ENCODE measurements around the gene STPG2. TPM values are rescaled to one million over a fixed set of nuclear protein-coding genes. Genes with fewer than 3 reads are reported as not detected.

Gene STPG2
- total RNA-seq, 2 donors from 2014 or later, result 0.66 to 1.6 TPM

GRCh38 chr4:97627750-97628149 lies 515.5 kb downstream of the STPG2 start:
- DNase-seq, result no peak
- Histone ChIP-seq H3K9me3 (no peaks in the 10 kb centered on the region), H3K36me3 (replicated peaks in 1 of 2; ENCODE audit: insufficient read depth in 1 of 2, low read depth in 2 of 2) (no peaks in the 10 kb centered on the region), H3K27ac (no peak overlapping the region), H3K4me3 (no peak overlapping the region), H3K27me3 (no peaks in the 10 kb centered on the region), H3K4me1 (no peaks in the 10 kb centered on the region)
- intact Hi-C loops (cut with DNase I), result no loop called here
- TF ChIP-seq, protein P1, sequence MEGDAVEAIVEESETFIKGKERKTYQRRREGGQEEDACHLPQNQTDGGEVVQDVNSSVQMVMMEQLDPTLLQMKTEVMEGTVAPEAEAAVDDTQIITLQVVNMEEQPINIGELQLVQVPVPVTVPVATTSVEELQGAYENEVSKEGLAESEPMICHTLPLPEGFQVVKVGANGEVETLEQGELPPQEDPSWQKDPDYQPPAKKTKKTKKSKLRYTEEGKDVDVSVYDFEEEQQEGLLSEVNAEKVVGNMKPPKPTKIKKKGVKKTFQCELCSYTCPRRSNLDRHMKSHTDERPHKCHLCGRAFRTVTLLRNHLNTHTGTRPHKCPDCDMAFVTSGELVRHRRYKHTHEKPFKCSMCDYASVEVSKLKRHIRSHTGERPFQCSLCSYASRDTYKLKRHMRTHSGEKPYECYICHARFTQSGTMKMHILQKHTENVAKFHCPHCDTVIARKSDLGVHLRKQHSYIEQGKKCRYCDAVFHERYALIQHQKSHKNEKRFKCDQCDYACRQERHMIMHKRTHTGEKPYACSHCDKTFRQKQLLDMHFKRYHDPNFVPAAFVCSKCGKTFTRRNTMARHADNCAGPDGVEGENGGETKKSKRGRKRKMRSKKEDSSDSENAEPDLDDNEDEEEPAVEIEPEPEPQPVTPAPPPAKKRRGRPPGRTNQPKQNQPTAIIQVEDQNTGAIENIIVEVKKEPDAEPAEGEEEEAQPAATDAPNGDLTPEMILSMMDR (IDR thresholded peaks at IDR 0.05), result no peak
- no peak for TF ChIP-seq POLR2A (IDR thresholded peaks at IDR 0.05)
- ATAC-seq, result no peak
- 54 to 72% methylated on average over 4 of the region's 4 CpGs for WGBS, 2 donors

DNA sequence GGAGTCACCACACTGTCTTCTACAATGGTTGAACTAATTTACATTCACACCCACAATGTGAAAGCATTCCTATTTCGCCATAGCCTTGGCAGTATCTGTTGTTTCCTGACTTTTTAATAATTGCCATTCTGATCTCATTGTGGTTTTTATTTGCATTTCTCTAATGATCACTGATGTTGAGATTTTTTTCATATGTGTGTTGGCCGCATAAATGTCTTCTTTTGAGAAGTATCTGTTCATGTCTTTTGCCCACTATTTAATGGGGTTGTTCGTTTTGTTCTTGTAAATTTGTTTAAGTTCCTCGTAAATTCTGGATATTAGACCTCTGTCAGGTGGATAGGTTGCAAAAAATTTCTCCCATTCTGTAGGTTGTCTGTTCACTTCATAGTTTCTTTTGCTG lies 519.1 kb downstream of the STPG2 start:
- no peak for ATAC-seq
- no peaks in the 10 kb centered on the region for H3K4me1 ChIP-seq
- no peaks in the 10 kb centered on the region for H3K9me3 ChIP-seq
- H3K27me3 ChIP-seq, result no peaks in the 10 kb centered on the region
- H3K4me3 ChIP-seq, result no peak overlapping the region
- intact Hi-C loops (cut with DNase I), result no loop called here
- no peak overlapping the region for H3K27ac ChIP-seq
- WGBS, 2 donors, result 80 to 86% methylated on average over 4 of the region's 4 CpGs
- H3K36me3 ChIP-seq (replicated peaks in 1 of 2; ENCODE audit: insufficient read depth in 1 of 2, low read depth in 2 of 2), result no peaks in the 10 kb centered on the region
- no peak for DNase-seq
- TF ChIP-seq, protein P1 (IDR thresholded peaks at IDR 0.05), result no peak
- no peak for TF ChIP-seq POLR2A (IDR thresholded peaks at IDR 0.05)

DNA sequence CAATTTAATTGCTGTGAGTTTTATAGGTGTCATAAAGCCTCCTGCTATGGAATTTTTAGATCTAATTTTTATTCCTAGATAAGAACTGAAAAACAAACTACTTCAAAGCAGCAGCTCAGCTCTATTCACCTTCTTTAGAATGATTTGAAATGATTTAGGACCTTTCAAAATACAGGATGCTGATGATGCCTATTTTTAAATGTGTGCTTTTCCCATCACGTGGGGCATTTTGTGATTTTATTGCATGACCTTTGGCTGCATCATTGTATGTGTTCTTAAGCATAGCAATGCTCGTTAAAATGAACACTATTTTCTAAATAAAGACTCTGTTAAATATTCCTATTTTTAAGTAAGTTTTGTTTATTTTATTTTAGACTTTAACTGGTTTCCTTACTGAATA lies 537.3 kb downstream of the STPG2 start:
- no peaks in the 10 kb centered on the region for H3K9me3 ChIP-seq
- H3K27me3 ChIP-seq, result no peaks in the 10 kb centered on the region
- no peak overlapping the region for H3K27ac ChIP-seq
- H3K4me3 ChIP-seq, result no peak overlapping the region
- TF ChIP-seq POLR2A (IDR thresholded peaks at IDR 0.05), result no peak
- intact Hi-C loops (cut with DNase I), result no loop called here
- ATAC-seq (no peak), DNase-seq (no peak)
- 26 to 30% methylated on average over 2 of the region's 2 CpGs for WGBS, 2 donors
- no peaks in the 10 kb centered on the region for H3K4me1 ChIP-seq
- H3K36me3 ChIP-seq (replicated peaks in 1 of 2; ENCODE audit: insufficient read depth in 1 of 2, low read depth in 2 of 2), result no peaks in the 10 kb centered on the region

- TF ChIP-seq POLR2A (IDR thresholded peaks at IDR 0.05), result no peak
- TF ChIP-seq, protein P1 (IDR thresholded peaks at IDR 0.05), result no peak
- 91 to 92% methylated on average over 9 of the region's 9 CpGs for WGBS, 2 donors
- intact Hi-C loops (cut with DNase I), result no loop called here
- Histone ChIP-seq H3K9me3 (no peaks in the 10 kb centered on the region), H3K4me1 (no peaks in the 10 kb centered on the region), H3K27ac (no peak overlapping the region), H3K4me3 (no peak overlapping the region), H3K27me3 (no peaks in the 10 kb centered on the region), H3K36me3 (replicated peaks in 1 of 2; ENCODE audit: insufficient read depth in 1 of 2, low read depth in 2 of 2) (no peaks in the 10 kb centered on the region)
- ATAC-seq, result no peak
- DNase-seq, result no peak
Measured at GRCh38 chr4:97593248-97593647, 550.0 kb downstream of the STPG2 start.

DNA sequence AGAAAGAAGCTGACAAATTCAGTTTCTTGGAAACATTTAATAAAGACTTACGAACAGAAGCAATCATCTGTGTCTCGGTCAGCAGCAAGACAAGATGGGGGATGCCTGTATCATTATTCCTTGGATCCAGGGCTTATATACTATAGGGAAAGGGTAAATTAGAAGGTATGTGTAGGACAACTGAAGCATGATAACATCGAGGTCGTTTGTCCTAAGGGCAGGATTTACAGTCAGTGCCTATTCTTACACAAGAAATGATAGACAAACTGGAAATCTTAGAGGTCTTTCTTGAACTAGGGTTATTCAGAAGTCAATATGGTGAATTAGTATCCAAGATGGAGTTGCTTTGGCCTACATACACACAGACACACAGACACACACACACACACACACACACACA lies 553.0 kb downstream of the STPG2 start:
- ATAC-seq, result no peak
- no peaks in the 10 kb centered on the region for H3K27me3 ChIP-seq
- 60 to 64% methylated on average over 4 of the region's 4 CpGs for WGBS, 2 donors
- no peak overlapping the region for H3K27ac ChIP-seq
- no peak for DNase-seq
- TF ChIP-seq, protein P1 (IDR thresholded peaks at IDR 0.05), result no peak
- TF ChIP-seq POLR2A (IDR thresholded peaks at IDR 0.05), result no peak
- intact Hi-C loops (cut with DNase I), result no loop called here
- H3K9me3 ChIP-seq, result no peaks in the 10 kb centered on the region
- no peaks in the 10 kb centered on the region for H3K36me3 ChIP-seq (replicated peaks in 1 of 2; ENCODE audit: insufficient read depth in 1 of 2, low read depth in 2 of 2)
- H3K4me1 ChIP-seq, result no peaks in the 10 kb centered on the region
- no peak overlapping the region for H3K4me3 ChIP-seq
